SKM-1 (cell line): Measurements from ENCODE around the gene ANKRD22.
"Not testable (repeated sequence)": the region's sequence is repeated elsewhere in the genome, so short reads cannot be mapped to it uniquely, and the experiment has no call there.

ENCODE experiments used
- DNase-seq: peaks from one replicate; lab custom pipeline; 2025; ENCODE audit not compliant: unreplicated experiment; lab: John Stamatoyannopoulos, UW

The ANKRD22 gene

GRCh38 chr10:88851706-88852105 is at the start of gene ANKRD22:
Gene ANKRD22, minus strand, starts transcription at chr10:88851844. Its CDS starts 237 bp downstream, at chr10:88851607.
- DNase-seq = peak; percentile 99

DNA sequence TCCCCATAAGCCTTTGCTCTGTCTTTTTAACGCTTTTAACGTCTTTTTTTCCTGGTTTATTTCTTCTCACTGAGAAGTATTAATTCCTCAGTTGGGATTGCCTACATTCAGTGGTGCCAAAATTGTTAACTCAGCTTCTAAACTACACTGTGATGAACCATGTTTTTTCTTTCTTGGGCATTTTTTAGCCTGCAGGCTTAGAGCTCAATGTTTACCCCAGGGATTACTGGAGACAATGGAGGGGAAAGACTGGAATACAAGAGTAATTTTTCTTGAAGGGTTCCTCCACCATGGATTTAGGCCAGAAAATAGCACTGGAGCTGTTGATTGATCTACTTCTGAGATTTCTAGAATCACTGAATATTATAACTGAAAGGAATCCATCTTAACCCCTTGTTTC is 48.2 kb upstream of the ANKRD22 start:
- no peak for DNase-seq

DNA sequence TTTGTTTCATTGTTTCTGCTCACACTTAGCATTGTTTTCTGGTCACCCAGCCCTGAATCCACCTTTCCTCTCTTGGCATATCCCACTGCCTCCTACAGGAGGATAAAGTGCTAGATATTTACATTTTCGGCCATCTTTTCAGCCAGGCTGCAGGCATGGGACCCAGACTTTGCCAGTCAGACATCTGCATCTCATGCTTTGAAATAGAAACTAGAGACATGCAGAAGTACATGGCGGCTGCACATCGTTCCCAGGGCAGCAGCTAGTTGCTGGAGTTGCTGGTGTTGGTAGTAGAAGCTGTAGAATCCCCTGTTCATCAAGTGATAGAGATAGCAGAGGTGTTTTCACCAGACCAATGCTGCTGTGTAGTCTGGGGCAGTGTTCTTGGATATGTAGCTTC is 47.1 kb upstream of the ANKRD22 start:
- DNase-seq = no peak

DNA sequence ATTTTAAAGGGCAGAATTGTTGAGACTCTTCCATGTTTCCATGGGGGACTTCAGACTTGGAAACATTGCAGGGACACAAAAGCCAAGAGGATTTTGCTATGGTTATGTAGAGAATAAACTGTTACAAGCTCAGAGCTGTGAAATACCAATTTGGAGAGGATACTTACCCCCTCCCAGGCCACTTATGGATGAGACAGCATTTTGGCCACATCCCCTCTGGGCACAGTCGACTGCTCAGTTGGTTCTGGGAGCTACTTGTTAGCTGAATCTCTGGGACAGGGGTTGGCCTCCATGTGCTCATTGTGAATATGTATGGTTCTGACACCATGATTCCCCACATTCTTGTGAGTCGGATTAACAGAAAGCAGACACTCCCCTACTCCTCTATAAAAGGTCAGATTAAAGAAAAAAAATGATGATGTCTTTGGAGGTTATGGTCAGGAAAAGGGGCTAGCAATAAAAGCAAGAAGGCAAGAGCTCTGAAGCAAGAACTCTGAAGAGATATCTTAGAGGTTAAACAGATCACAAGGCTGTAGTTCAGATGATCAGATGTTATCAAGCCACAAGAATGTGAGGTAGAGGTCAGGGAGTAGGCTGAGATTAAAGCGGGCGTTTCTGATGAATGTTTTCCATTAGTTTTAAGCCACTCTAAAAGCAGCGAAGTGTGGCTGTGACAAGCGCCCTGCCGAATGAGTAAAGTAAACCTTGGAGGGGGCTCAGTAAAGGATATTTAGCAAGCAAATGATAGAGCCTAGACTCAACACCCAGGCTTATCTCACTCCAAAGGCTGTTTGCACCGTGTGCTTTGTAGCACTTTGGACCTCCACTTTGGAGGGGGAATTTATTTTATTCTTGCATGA is 45.6 kb upstream of the ANKRD22 start:
- no peak for DNase-seq

GRCh38 chr10:88896372-88896993 is 44.8 kb upstream of the ANKRD22 start:
- DNase-seq = no peak

- DNase-seq = no peak
These were observed 43.6 kb upstream of the ANKRD22 start for GRCh38 chr10:88895250-88895649.

DNA sequence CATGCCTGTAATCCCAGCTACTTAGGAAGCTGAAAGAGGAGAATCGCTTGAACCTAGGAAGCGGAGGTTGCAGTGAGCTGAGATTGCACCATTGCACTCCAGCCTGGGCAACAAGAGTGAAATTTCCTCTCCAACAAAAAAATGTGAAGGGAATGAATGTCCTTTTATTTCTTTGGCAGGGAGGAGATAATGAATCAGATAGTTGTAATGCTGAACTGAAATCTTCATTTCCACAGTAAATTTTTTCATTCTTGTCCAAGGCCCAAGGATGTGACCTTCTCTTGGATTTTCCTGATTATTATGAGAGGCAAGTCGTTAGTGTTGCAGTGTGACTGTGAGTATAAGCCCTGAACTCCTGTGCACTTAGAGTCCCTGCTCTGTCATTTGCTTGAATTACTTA is 42.0 kb upstream of the ANKRD22 start:
- DNase-seq = no peak

GRCh38 chr10:88892222-88892967 is 40.8 kb upstream of the ANKRD22 start:
- DNase-seq = no peak

DNA sequence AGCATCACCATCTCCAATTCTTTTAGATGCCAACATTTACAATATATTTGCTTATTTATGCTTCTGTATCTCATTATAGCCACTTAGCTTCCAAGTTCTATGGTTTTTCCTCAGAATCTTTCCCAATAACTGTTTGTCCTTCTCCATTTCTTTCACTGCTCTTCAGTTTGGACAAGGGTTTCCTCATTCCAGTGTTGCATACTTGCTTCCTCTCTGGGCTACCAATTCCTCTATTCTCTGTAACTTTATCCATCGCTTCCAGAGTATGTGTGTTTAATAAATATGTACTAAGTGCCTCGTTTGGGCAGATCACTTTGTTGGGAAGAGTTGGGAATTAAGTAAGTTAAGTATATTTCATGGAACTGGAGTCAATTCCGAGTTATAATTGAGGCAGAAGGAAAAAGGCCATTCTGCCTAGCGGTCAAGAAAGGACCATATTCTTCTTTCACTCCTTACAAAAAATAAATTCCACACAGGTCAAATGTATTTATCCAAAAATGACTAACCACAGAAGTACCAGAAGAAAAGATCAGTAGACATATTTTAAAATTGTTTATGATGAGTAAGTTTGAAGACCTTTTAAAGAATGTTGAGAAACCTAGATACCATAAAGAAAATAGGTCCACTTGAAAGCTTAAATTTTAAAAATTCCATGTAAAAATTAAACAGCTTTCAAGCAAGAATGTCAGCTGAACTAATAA is 39.2 kb upstream of the ANKRD22 start:
- DNase-seq = no peak

- no peak for DNase-seq
These were observed 38.1 kb upstream of the ANKRD22 start for GRCh38 chr10:88889559-88890337.

DNA sequence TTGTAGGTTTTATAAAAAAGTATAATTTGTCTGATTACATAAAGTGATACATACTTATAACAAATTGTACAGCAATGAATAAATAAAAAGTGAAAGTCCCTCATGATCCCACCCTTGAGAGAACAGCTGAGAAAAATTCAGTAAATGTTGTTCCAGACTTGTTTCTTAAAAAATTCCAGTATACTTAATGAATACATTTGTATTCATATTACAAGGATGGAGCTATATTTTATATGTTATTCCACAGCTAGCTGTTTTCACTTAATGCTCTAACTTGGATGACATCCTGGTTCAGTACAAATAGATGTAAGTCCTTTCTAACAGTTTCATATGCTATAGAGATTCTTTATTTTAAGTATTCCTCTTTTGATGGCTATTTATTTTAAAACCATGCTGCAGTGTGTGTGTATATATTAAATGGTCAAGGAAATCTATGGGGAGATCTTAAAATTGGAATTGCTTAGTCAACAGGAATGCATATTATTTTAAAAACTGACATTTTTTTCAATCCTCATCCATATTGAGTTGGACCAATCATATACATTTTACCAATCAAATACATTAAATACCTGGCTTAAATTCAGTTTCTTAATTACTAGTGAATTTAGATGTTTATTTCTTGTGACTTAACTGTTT is 37.3 kb upstream of the ANKRD22 start:
- no peak for DNase-seq

DNA sequence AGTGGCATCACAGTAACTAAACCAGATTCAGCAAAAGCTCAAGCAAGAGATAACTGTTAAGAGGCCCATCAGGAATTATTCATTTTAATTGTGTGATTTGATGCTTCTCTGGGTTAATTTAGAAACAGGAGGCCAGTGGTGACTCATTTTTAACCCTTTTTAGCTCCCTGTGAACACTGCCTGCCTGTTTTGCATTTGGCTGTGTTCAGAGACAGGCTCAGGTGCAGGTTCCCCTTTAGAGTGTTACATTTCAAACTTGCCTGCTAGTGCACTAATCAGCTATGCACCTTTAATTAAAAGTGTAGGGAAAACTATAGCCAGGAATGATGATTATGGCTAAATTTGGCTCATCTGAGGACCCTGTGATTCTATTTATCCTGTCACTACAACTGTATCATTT is 34.9 kb upstream of the ANKRD22 start:
- DNase-seq = no peak

DNA sequence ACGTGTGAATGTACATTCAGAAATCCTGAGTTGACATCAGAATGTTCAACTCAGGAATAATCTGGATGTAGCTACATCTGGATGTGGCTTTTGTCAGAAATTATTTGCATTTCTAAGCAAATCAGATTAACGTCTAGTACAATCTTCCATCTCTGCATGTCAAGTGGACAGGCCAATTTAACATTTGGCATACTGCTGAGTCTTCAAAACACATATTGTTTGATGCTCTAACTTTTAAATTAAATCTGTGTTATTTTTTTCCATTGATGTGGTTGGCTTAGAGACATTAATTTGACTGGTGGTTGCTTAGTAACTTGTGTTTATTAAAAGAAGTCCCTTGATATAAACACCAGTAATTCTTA is 31.8 kb upstream of the ANKRD22 start:
- DNase-seq = no peak

DNA sequence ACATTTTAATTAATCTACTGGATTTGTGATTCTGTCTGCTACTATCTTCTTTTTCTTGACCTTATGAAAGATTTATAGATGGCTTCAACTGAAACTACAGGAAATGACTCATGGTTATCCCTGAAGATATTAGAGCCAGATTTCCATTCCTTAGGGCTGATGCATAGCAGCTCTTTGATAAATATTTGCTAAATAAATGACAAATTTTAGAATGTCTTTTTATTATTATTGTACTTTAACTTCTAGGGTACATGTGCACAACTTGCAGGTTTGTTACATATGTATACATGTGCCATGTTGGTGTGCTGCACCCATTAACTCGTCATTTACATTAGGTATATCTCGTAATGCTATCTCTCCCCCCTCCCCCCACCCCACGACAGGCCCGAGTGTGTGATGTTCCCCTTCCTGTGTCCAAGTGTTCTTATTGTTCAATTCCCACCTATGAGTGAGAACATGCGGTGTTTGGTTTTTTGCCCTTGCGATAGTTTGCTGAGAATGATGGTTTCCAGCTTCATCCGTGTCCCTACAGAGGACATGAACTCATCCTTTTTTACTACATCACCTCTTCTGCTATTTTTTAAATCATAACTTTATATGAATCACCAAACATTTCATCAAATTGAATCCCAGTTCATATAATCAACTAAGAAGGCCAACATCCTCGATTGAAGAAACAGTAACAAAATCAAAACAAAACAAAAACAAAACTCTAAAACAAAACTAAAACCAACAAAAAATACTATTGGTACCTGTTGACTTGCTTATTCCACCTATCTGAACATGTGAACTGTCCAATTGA is 31.2 kb upstream of the ANKRD22 start:
- DNase-seq = not testable (repeated sequence)

DNA sequence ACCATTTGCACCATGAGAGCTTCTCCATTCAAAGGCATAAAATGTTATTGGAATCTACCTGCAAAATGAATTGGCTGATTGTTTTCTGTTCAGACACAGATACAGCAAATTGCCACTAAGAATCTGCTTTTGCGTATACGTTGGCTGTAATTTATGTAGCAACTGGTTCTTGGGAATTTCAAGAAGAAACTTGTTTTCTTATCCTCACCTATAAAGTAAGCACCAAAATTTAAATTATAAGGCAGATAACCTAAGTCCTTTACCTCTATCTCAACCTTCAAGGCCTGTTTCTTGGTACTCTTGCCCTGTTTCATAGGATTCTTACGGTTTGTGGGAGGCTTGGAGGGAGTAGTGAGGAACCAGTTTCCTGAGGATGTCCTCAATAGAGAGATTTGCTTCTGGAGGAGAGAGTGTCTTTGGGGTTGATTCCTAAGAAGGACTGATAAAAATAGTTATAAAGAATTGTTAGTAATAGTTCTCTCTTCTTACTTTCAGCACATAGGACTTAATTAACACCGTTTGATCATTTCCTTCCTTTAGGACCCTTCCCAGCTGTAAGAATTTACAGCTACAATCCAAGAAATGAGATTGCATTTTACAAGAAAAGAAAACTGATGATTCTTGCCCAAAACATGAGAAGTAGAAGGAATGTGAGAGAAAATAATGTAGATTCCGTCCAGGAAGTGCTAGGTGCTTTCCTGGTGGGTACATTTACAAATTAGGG is 30.4 kb upstream of the ANKRD22 start:
- no peak for DNase-seq

GRCh38 chr10:88881320-88881719 is 29.7 kb upstream of the ANKRD22 start:
- DNase-seq = no peak

DNA sequence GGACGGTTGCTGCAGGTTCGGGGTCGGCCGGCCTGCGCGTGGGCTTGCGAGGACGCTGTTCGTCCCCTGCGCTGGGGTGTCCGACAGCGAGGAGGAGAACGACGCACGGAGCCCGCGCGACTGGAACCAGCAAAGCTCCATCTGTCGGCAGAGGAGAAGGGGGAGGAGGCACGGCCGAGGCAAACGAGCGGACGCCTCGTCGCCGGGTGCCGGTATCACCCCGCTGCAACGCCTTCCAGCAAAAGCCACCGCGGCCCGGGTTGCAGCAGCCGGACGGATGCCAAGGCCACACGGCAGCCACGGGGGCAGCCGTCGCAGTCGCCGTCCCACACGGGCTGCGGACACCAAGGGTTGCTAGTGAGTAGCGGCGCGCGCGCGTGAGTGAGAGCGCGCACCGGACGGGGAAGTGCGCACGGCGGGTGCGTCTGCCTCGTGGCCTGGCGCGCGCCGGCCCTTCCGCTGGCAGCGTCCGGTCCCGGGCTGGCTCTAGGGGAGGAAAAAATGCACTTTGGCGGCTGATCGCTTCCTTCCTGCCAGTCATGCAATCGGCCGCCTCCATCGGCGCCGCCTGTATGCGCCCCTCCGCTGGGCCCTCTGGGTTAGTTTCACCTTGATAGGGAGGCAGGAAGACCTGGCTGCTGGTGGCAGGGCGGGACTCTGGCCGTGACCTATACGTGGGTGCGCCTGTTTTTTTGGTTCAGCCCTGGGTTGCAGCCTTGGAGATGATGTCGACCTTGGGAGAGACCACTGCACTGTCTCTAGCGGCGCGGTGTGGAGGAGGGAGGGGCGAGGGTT is 28.8 kb upstream of the ANKRD22 start:
- peak; percentile 86 for DNase-seq
